Right lobe of liver (tissue), 6 donors: ENCODE results near the gene AFP. TPM values are rescaled to one million over a fixed set of nuclear protein-coding genes. Genes with fewer than 3 reads are reported as not detected.

Source experiments
- ATAC-seq, 4 donors: fragments of 200-7000 bp; cut with Tn5 transposase; one replicate each; pipeline ENCODE4 v1.9.1; 2020; ENCODE audit warnings: mild to moderate bottlenecking in 4 of 4, moderate library complexity in 4 of 4
- DNase-seq, 3 donors: peaks; one replicate each; pipeline ENCODE4 v3.0.0-alpha.2; 2020
- H3K27ac ChIP-seq, 3 donors: fragments of 200-600 bp; one replicate each; pipeline ENCODE4 v1.8.0; 2022
- H3K27me3 ChIP-seq, 2 donors: fragments of 200-600 bp; one replicate each; pipeline ENCODE4 v1.8.0; 2022
- H3K36me3 ChIP-seq, 4 donors: fragments of 200-600 bp; sonication (generic) in 1 of 4; one replicate each; pipeline versions ENCODE4 v1.5.1 to v1.8.0; 2017 to 2022; ENCODE audit warnings: control low read depth in 1 of 4
- H3K4me1 ChIP-seq, 4 donors: fragments of 200-600 bp; sonication (generic) in 1 of 4; one replicate each; pipeline versions ENCODE4 v1.5.1 to v1.8.0; 2017 to 2022; ENCODE audit warnings: control low read depth in 1 of 4
- H3K4me3 ChIP-seq, 3 donors: fragments of 200-600 bp; one replicate each; pipeline ENCODE4 v1.8.0; 2022
- H3K9me3 ChIP-seq, 4 donors: fragments of 200-600 bp; sonication (generic) in 1 of 4; one replicate each; pipeline versions ENCODE4 v1.5.1 to v1.8.0; 2017 to 2022; ENCODE audit warnings: control low read depth in 1 of 4
- POLR2A ChIP-seq: fragments of 450-650 bp; IDR thresholded peaks from one replicate; pipeline ENCODE4 v1.6.1; 2017; ENCODE audit warnings: antibody characterized with exemption, mild to moderate bottlenecking
- WGBS: methylation state at CpG from one replicate; pipeline ENCODE4 v1.1.6; 2018; ENCODE audit warnings: low coverage, low lambda C conversion rate; ENCODE audit not compliant: insufficient coverage; ENCODE audit errors: missing lambda C conversion rate; 5-methylcytosine and 5-hydroxymethylcytosine counted together
- intact Hi-C, 2 donors: fragments of 100-400 bp; cut with DNase I; formaldehyde crosslinking; loops; one replicate each; pipeline versions ENCODE4 v1.11.2 to v1.14.1; 2022
- total RNA-seq, 6 experiments: library from RNA; depleted of rRNA in 2 of 6; stranded (reverse); fragments of >200 nt in 2 of 6; fragmentation: NEBNext Ultra II Directional in 3 of 6; extraction: Animal tissue kit (Norgen Biotek cat#: 25700) in 3 of 6; gene quantifications; one replicate each; pipeline versions ENCODE4 v1.1.0 to v1.2.4, GENCODE V29; 2016 to 2023
- TF ChIP-seq, protein P1 (sequence below), 4 donors: fragments of 200-600 bp in 3 of 4; fragments of 450-650 bp in 1 of 4; IDR thresholded peaks; one replicate each; pipeline versions ENCODE4 v1.5.1 to v1.8.0; 2016 to 2022; ENCODE audit warnings: antibody characterized with exemption in 4 of 4, mild to moderate bottlenecking in 2 of 4
- donor health status: DM: no; HTN: yes; CAD: no.
- donor health status: DM: no; HTN: no; CAD: no.
- donor health status: DM: no; HTN: no; CAD: no.
- donor health status: DM: no; HTN: yes; CAD: no.
- donor health status: DM: no; HTN: yes; CAD: no.

Gene AFP
- total RNA-seq, 6 experiments from 2014 or later, result 0.78 to 3.8 (median 3.4) TPM; not detected in 1

DNA sequence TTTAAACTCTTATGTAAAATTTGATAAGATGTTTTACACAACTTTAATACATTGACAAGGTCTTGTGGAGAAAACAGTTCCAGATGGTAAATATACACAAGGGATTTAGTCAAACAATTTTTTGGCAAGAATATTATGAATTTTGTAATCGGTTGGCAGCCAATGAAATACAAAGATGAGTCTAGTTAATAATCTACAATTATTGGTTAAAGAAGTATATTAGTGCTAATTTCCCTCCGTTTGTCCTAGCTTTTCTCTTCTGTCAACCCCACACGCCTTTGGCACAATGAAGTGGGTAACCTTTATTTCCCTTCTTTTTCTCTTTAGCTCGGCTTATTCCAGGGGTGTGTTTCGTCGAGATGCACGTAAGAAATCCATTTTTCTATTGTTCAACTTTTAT, 32.0 kb upstream of the AFP start, which contains the start of gene ALB:
TSS of gene ALB (plus strand) at position 246 of the 400 bp plus-strand sequence. CDS start at position 287, 41 bp downstream.
- 20% methylated on average over 7 of the region's 7 CpGs for WGBS
- ATAC-seq, result peak; percentile 61 to 83 (median 67)
- DNase-seq, result peak in 1 of 3 donors; percentile 68
- no peaks in the 10 kb centered on the region for H3K9me3 ChIP-seq
- H3K36me3 ChIP-seq, result peaks cover 0 to 48% (median 20%) of the 10 kb centered on the region in 4 donors
- peak within 1 kb of the TSS; percentile 35 to 68 (median 52) for H3K4me3 ChIP-seq
- H3K4me1 ChIP-seq, result peaks cover 0 to 35% (median 14%) of the 10 kb centered on the region in 4 donors
- H3K27ac ChIP-seq, result peak within 1 kb of the TSS; percentile 45 to 91 (median 82)
- peak; percentile 97 for TF ChIP-seq POLR2A
- TF ChIP-seq, protein P1, sequence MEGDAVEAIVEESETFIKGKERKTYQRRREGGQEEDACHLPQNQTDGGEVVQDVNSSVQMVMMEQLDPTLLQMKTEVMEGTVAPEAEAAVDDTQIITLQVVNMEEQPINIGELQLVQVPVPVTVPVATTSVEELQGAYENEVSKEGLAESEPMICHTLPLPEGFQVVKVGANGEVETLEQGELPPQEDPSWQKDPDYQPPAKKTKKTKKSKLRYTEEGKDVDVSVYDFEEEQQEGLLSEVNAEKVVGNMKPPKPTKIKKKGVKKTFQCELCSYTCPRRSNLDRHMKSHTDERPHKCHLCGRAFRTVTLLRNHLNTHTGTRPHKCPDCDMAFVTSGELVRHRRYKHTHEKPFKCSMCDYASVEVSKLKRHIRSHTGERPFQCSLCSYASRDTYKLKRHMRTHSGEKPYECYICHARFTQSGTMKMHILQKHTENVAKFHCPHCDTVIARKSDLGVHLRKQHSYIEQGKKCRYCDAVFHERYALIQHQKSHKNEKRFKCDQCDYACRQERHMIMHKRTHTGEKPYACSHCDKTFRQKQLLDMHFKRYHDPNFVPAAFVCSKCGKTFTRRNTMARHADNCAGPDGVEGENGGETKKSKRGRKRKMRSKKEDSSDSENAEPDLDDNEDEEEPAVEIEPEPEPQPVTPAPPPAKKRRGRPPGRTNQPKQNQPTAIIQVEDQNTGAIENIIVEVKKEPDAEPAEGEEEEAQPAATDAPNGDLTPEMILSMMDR (IDR thresholded peaks at IDR 0.05), result no peak
- no peaks in the 10 kb centered on the region for H3K27me3 ChIP-seq
- intact Hi-C loops, result loop anchor here in 1 of 2 donors (10.0 kb wide), 1 partner anchor 59 kb away; no protein-coding TSS in a partner anchor

DNA sequence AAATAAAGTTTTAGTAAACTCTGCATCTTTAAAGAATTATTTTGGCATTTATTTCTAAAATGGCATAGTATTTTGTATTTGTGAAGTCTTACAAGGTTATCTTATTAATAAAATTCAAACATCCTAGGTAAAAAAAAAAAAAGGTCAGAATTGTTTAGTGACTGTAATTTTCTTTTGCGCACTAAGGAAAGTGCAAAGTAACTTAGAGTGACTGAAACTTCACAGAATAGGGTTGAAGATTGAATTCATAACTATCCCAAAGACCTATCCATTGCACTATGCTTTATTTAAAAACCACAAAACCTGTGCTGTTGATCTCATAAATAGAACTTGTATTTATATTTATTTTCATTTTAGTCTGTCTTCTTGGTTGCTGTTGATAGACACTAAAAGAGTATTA, 31.6 kb upstream of the AFP start:
- H3K9me3 ChIP-seq, result no peaks in the 10 kb centered on the region
- intact Hi-C loops, result loop anchor here in 1 of 2 donors (10.0 kb wide), 1 partner anchor 60 kb away; no protein-coding TSS in a partner anchor
- TF ChIP-seq, protein P1 (IDR thresholded peaks at IDR 0.05), result no peak
- no peak for TF ChIP-seq POLR2A
- DNase-seq, result no peak
- no peaks in the 10 kb centered on the region for H3K27me3 ChIP-seq
- H3K36me3 ChIP-seq, result peaks cover 0 to 53% (median 22%) of the 10 kb centered on the region in 4 donors
- WGBS, result 36% methylated on average over 1 of the region's 1 CpG
- H3K27ac ChIP-seq, result peak overlapping the region; percentile 45 to 91 (median 82)
- H3K4me3 ChIP-seq, result peak overlapping the region; percentile 35 to 68 (median 52)
- H3K4me1 ChIP-seq, result peaks cover 0 to 35% (median 14%) of the 10 kb centered on the region in 4 donors
- ATAC-seq, result no peak

DNA sequence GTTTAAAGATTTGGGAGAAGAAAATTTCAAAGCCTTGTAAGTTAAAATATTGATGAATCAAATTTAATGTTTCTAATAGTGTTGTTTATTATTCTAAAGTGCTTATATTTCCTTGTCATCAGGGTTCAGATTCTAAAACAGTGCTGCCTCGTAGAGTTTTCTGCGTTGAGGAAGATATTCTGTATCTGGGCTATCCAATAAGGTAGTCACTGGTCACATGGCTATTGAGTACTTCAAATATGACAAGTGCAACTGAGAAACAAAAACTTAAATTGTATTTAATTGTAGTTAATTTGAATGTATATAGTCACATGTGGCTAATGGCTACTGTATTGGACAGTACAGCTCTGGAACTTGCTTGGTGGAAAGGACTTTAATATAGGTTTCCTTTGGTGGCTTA, 30.9 kb upstream of the AFP start:
- TF ChIP-seq, protein P1 (IDR thresholded peaks at IDR 0.05), result no peak
- peak; percentile 45 for TF ChIP-seq POLR2A
- peak overlapping the region; percentile 35 to 68 (median 52) for H3K4me3 ChIP-seq
- whole genome bisulfite sequencing, result 26% methylated on average over 2 of the region's 2 CpGs
- DNase-seq (no peak), ATAC-seq (peak in 1 of 4 donors; percentile 7)
- H3K4me1 ChIP-seq, result peaks cover 0 to 36% (median 14%) of the 10 kb centered on the region in 4 donors
- peaks cover 0 to 59% (median 25%) of the 10 kb centered on the region in 4 donors for H3K36me3 ChIP-seq
- peak overlapping the region; percentile 45 to 91 (median 82) for H3K27ac ChIP-seq
- H3K27me3 ChIP-seq, result no peaks in the 10 kb centered on the region
- no peaks in the 10 kb centered on the region for H3K9me3 ChIP-seq
- intact Hi-C loops, result loop anchor here in 1 of 2 donors (10.0 kb wide), 1 partner anchor 60 kb away; no protein-coding TSS in a partner anchor

DNA sequence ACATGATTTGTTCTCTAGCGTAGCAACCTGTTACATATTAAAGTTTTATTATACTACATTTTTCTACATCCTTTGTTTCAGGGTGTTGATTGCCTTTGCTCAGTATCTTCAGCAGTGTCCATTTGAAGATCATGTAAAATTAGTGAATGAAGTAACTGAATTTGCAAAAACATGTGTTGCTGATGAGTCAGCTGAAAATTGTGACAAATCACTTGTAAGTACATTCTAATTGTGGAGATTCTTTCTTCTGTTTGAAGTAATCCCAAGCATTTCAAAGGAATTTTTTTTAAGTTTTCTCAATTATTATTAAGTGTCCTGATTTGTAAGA, 29.5 kb upstream of the AFP start:
- intact Hi-C loops, result loop anchor here in 1 of 2 donors (10.0 kb wide), 1 partner anchor 62 kb away; no protein-coding TSS in a partner anchor
- 46% methylated on average over 1 of the region's 1 CpG for WGBS
- Histone ChIP-seq H3K4me1 (peaks cover 0 to 28% (median 7%) of the 10 kb centered on the region in 4 donors), H3K27me3 (no peaks in the 10 kb centered on the region), H3K36me3 (peaks cover 0 to 73% (median 32%) of the 10 kb centered on the region in 4 donors), H3K27ac (peak overlapping the region; percentile 45 to 91 (median 82)), H3K4me3 (peak overlapping the region; percentile 35 to 68 (median 52)), H3K9me3 (no peaks in the 10 kb centered on the region)
- TF ChIP-seq POLR2A, result no peak
- TF ChIP-seq, protein P1 (IDR thresholded peaks at IDR 0.05), result no peak
- DNase-seq (no peak), ATAC-seq (no peak)
